ENCODE results near the gene GABBR1. TPM values are rescaled to one million over a fixed set of nuclear protein-coding genes. Genes with fewer than 3 reads are reported as not detected.

The GABBR1 gene
- total RNA-seq, 4 donors from 2014 or later: 11.5 to 40.4 (median 30.5) TPM

- DNase-seq: no peak
- no peak overlapping the region for H3K4me3 ChIP-seq
- intact Hi-C loops (cut with DNase I; ENCODE audit: low total_unique reads): no loop called here
- WGBS, 2 donors (ENCODE audit: low coverage in 1 of 2): 86 to 93% methylated on average over 12 to 22 of the region's 22 CpGs
- in situ Hi-C loops (cut with MboI; ENCODE audit: low pct_ligation_motif_present in 1 of 4, low pct_unique_long_range_greater_than_20kb in 1 of 4, low sequenced_read_pairs in 3 of 4): no loop called here
- TF ChIP-seq POLR2A (IDR thresholded peaks at IDR 0.05) (no peak), EP300 (IDR thresholded peaks at IDR 0.05; ENCODE audit: low read depth) (no peak), CTCF (IDR thresholded peaks at IDR 0.05) (no peak), POLR2AphosphoS5 (IDR thresholded peaks at IDR 0.05) (no peak)
- H3K36me3 ChIP-seq: no peaks in the 10 kb centered on the region
- no peaks in the 10 kb centered on the region for H3K9me3 ChIP-seq
- peaks cover 0 to 6% (median 4%) of the 10 kb centered on the region in 4 donors for H3K4me1 ChIP-seq
- H3K27ac ChIP-seq: no peak overlapping the region
- peaks cover 44% of the 10 kb centered on the region for H3K27me3 ChIP-seq
Measured at GRCh38 chr6:29558439-29559079, 74.4 kb downstream of the GABBR1 start.

GRCh38 chr6:29557320-29557719 lies 75.7 kb downstream of the GABBR1 start:
- H3K9me3 ChIP-seq: no peaks in the 10 kb centered on the region
- TF ChIP-seq POLR2AphosphoS5 (IDR thresholded peaks at IDR 0.05) (no peak), EP300 (IDR thresholded peaks at IDR 0.05; ENCODE audit: low read depth) (no peak), POLR2A (IDR thresholded peaks at IDR 0.05) (no peak), CTCF (IDR thresholded peaks at IDR 0.05) (no peak)
- no peak overlapping the region for H3K27ac ChIP-seq
- no peaks in the 10 kb centered on the region for H3K36me3 ChIP-seq
- no peak for DNase-seq
- H3K27me3 ChIP-seq: peaks cover 53% of the 10 kb centered on the region
- H3K4me3 ChIP-seq: no peak overlapping the region
- H3K4me1 ChIP-seq: peaks cover 4 to 15% (median 9%) of the 10 kb centered on the region in 4 donors
- intact Hi-C loops (cut with DNase I; ENCODE audit: low total_unique reads): no loop called here
- in situ Hi-C loops (cut with MboI; ENCODE audit: low pct_ligation_motif_present in 1 of 4, low pct_unique_long_range_greater_than_20kb in 1 of 4, low sequenced_read_pairs in 3 of 4): no loop called here

DNA sequence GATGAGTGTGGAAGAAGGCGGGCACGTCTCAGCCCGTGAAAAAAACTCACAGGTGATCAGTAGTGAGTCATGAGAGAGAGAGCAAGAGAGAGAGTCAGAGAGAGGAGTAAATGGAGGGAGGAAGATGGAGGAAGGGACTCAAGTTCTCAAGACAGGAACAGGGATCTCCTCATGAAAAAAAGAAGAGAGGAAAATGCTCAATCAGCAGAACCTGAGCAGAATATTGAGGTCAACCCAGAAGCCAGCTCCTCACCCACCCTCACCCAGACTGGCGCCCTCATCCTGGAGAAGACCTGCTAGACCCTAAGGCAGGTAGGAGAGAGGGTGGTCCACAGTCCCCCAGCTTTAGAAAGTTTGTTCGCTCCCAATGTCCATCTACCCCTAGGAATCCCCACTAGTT lies 78.2 kb downstream of the GABBR1 start:
- H3K27me3 ChIP-seq: peaks cover 52% of the 10 kb centered on the region
- DNase-seq: no peak
- in situ Hi-C loops (cut with MboI; ENCODE audit: low pct_ligation_motif_present in 1 of 4, low pct_unique_long_range_greater_than_20kb in 1 of 4, low sequenced_read_pairs in 3 of 4): no loop called here
- H3K27ac ChIP-seq: no peak overlapping the region
- 78 to 80% methylated on average over 2 to 5 of the region's 5 CpGs for WGBS, 2 donors (ENCODE audit: low coverage in 1 of 2)
- TF ChIP-seq POLR2AphosphoS5 (IDR thresholded peaks at IDR 0.05) (no peak), CTCF (IDR thresholded peaks at IDR 0.05) (no peak), POLR2A (IDR thresholded peaks at IDR 0.05) (no peak), EP300 (IDR thresholded peaks at IDR 0.05; ENCODE audit: low read depth) (no peak)
- H3K36me3 ChIP-seq: no peaks in the 10 kb centered on the region
- H3K4me1 ChIP-seq: peaks cover 4 to 15% (median 9%) of the 10 kb centered on the region in 4 donors
- H3K9me3 ChIP-seq: no peaks in the 10 kb centered on the region
- intact Hi-C loops (cut with DNase I; ENCODE audit: low total_unique reads): no loop called here
- H3K4me3 ChIP-seq: no peak overlapping the region

DNA sequence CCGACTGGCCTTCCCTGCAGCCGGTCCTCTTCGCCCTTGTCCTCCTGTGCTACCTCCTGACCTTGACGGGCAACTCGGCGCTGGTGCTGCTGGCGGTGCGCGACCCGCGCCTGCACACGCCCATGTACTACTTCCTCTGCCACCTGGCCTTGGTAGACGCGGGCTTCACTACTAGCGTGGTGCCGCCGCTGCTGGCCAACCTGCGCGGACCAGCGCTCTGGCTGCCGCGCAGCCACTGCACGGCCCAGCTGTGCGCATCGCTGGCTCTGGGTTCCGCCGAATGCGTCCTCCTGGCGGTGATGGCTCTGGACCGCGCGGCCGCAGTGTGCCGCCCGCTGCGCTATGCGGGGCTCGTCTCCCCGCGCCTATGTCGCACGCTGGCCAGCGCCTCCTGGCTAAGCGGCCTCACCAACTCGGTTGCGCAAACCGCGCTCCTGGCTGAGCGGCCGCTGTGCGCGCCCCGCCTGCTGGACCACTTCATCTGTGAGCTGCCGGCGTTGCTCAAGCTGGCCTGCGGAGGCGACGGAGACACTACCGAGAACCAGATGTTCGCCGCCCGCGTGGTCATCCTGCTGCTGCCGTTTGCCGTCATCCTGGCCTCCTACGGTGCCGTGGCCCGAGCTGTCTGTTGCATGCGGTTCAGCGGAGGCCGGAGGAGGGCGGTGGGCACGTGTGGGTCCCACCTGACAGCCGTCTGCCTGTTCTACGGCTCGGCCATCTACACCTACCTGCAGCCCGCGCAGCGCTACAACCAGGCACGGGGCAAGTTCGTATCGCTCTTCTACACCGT lies 79.5 kb downstream of the GABBR1 start:
- TF ChIP-seq EP300 (IDR thresholded peaks at IDR 0.05; ENCODE audit: low read depth): no peak
- TF ChIP-seq POLR2A (IDR thresholded peaks at IDR 0.05): no peak
- peak in 2 of 3 donors; percentile 16 to 20 for TF ChIP-seq POLR2AphosphoS5 (IDR thresholded peaks at IDR 0.05)
- TF ChIP-seq CTCF (IDR thresholded peaks at IDR 0.05): no peak
- 12% methylated on average over 76 of the region's 83 CpGs; no CpG with 5 or more reads in 1 of the 2 donors for WGBS, 2 donors (ENCODE audit: low coverage in 1 of 2)
- H3K4me3 ChIP-seq: peak overlapping the region in 3 of 4 donors; percentile 5 to 49 (median 31)
- H3K36me3 ChIP-seq: no peaks in the 10 kb centered on the region
- peaks cover 52% of the 10 kb centered on the region for H3K27me3 ChIP-seq
- H3K4me1 ChIP-seq: peaks cover 4 to 15% (median 9%) of the 10 kb centered on the region in 4 donors
- DNase-seq: peak; percentile 46
- H3K9me3 ChIP-seq: no peaks in the 10 kb centered on the region
- intact Hi-C loops (cut with DNase I; ENCODE audit: low total_unique reads) (no loop called here), in situ Hi-C loops (cut with MboI; ENCODE audit: low pct_ligation_motif_present in 1 of 4, low pct_unique_long_range_greater_than_20kb in 1 of 4, low sequenced_read_pairs in 3 of 4) (no loop called here)
- H3K27ac ChIP-seq: peak overlapping the region in 2 of 4 donors; percentile 22 to 49
